ENCODE data around the gene TTLL5. TPM values are rescaled to one million over a fixed set of nuclear protein-coding genes. Genes with fewer than 3 reads are reported as not detected.

TTLL5 gene
- total and polyA plus RNA-seq, 9 of the 15 experiments (the other 6 are each of a cell fraction or from before 2014, with no cell fraction given) = 4.1 to 18.9 (median 12.6) TPM

DNA sequence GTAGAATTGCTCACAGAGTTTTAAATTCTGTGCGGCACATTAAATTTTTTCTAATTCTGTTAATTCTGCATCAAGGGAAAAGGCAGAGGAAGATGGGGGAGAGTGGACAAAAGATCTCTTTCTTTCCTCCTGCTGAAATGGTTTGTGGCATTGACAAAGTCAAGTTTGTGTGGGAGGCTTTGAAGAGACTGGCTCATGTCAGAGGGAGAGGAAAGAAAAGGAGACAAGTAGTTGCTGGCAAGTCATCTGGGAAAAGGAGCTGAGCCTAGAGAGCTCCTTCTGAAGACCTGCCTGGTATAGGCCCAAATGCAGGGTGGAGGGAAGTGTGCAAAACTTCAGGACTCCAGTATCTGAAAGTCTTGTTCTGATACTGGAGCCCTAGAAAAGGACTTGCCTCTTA, 36.3 kb downstream of the TTLL5 start (continued):
- TF ChIP-seq, protein P1, sequence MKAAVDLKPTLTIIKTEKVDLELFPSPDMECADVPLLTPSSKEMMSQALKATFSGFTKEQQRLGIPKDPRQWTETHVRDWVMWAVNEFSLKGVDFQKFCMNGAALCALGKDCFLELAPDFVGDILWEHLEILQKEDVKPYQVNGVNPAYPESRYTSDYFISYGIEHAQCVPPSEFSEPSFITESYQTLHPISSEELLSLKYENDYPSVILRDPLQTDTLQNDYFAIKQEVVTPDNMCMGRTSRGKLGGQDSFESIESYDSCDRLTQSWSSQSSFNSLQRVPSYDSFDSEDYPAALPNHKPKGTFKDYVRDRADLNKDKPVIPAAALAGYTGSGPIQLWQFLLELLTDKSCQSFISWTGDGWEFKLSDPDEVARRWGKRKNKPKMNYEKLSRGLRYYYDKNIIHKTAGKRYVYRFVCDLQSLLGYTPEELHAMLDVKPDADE (conservative IDR thresholded peaks at IDR 0.05; ENCODE audit: control insufficient read depth, low read depth, low read length) = no peak
- TF ChIP-seq YBX1 (IDR thresholded peaks at IDR 0.05) (no peak), ZNF77 (CRISPR knock-in tag; IDR thresholded peaks at IDR 0.05) (no peak), MEF2D (tag; conservative IDR thresholded peaks at IDR 0.05; ENCODE audit: low read depth) (no peak), PURB (CRISPR knock-in tag; IDR thresholded peaks at IDR 0.05; ENCODE audit: low read depth) (no peak), SETDB1 (IDR thresholded peaks at IDR 0.05; ENCODE audit: low read length) (no peak)
- TF ChIP-seq, protein P2, sequence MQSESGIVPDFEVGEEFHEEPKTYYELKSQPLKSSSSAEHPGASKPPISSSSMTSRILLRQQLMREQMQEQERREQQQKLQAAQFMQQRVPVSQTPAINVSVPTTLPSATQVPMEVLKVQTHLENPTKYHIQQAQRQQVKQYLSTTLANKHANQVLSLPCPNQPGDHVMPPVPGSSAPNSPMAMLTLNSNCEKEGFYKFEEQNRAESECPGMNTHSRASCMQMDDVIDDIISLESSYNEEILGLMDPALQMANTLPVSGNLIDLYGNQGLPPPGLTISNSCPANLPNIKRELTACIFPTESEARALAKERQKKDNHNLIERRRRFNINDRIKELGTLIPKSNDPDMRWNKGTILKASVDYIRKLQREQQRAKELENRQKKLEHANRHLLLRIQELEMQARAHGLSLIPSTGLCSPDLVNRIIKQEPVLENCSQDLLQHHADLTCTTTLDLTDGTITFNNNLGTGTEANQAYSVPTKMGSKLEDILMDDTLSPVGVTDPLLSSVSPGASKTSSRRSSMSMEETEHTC (IDR thresholded peaks at IDR 0.05) = no peak
- TF ChIP-seq, protein P3, sequence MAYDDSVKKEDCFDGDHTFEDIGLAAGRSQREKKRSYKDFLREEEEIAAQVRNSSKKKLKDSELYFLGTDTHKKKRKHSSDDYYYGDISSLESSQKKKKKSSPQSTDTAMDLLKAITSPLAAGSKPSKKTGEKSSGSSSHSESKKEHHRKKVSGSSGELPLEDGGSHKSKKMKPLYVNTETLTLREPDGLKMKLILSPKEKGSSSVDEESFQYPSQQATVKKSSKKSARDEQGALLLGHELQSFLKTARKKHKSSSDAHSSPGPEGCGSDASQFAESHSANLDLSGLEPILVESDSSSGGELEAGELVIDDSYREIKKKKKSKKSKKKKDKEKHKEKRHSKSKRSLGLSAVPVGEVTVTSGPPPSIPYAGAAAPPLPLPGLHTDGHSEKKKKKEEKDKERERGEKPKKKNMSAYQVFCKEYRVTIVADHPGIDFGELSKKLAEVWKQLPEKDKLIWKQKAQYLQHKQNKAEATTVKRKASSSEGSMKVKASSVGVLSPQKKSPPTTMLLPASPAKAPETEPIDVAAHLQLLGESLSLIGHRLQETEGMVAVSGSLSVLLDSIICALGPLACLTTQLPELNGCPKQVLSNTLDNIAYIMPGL (CRISPR knock-in tag; IDR thresholded peaks at IDR 0.05) = no peak
- TF ChIP-seq, protein P4, sequence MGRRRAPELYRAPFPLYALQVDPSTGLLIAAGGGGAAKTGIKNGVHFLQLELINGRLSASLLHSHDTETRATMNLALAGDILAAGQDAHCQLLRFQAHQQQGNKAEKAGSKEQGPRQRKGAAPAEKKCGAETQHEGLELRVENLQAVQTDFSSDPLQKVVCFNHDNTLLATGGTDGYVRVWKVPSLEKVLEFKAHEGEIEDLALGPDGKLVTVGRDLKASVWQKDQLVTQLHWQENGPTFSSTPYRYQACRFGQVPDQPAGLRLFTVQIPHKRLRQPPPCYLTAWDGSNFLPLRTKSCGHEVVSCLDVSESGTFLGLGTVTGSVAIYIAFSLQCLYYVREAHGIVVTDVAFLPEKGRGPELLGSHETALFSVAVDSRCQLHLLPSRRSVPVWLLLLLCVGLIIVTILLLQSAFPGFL (CRISPR knock-in tag; IDR thresholded peaks at IDR 0.05) = no peak
- TF ChIP-seq, protein P5, sequence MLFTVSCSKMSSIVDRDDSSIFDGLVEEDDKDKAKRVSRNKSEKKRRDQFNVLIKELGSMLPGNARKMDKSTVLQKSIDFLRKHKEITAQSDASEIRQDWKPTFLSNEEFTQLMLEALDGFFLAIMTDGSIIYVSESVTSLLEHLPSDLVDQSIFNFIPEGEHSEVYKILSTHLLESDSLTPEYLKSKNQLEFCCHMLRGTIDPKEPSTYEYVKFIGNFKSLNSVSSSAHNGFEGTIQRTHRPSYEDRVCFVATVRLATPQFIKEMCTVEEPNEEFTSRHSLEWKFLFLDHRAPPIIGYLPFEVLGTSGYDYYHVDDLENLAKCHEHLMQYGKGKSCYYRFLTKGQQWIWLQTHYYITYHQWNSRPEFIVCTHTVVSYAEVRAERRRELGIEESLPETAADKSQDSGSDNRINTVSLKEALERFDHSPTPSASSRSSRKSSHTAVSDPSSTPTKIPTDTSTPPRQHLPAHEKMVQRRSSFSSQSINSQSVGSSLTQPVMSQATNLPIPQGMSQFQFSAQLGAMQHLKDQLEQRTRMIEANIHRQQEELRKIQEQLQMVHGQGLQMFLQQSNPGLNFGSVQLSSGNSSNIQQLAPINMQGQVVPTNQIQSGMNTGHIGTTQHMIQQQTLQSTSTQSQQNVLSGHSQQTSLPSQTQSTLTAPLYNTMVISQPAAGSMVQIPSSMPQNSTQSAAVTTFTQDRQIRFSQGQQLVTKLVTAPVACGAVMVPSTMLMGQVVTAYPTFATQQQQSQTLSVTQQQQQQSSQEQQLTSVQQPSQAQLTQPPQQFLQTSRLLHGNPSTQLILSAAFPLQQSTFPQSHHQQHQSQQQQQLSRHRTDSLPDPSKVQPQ (CRISPR knock-in tag; IDR thresholded peaks at IDR 0.05; ENCODE audit: borderline replicate concordance) = no peak
- TF ChIP-seq, protein P6, sequence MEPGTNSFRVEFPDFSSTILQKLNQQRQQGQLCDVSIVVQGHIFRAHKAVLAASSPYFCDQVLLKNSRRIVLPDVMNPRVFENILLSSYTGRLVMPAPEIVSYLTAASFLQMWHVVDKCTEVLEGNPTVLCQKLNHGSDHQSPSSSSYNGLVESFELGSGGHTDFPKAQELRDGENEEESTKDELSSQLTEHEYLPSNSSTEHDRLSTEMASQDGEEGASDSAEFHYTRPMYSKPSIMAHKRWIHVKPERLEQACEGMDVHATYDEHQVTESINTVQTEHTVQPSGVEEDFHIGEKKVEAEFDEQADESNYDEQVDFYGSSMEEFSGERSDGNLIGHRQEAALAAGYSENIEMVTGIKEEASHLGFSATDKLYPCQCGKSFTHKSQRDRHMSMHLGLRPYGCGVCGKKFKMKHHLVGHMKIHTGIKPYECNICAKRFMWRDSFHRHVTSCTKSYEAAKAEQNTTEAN (CRISPR knock-in tag; IDR thresholded peaks at IDR 0.05) = no peak
